Activated CD8-positive, alpha-beta memory T cell treated with anti-CD3 and anti-CD28 coated beads, Interleukin-2, amount 50 U/mL, for 1 hour (primary cell): ENCODE data around the gene PODXL.

Experiments
- DNase-seq: peaks from one replicate; pipeline ENCODE4 v3.0.0-alpha.2; 2020; ENCODE audit errors: extremely low read depth

PODXL gene

GRCh38 chr7:131556053-131556908 lies at the start of gene PODXL:
Gene PODXL, minus strand, starts transcription at chr7:131556628. Its CDS starts 269 bp downstream, at chr7:131556359.
- DNase-seq: no peak

- DNase-seq: no peak
Observed at GRCh38 chr7:131605280-131605878, 49.0 kb upstream of the PODXL start.

GRCh38 chr7:131604841-131605279 lies 48.4 kb upstream of the PODXL start:
- no peak for DNase-seq

DNA sequence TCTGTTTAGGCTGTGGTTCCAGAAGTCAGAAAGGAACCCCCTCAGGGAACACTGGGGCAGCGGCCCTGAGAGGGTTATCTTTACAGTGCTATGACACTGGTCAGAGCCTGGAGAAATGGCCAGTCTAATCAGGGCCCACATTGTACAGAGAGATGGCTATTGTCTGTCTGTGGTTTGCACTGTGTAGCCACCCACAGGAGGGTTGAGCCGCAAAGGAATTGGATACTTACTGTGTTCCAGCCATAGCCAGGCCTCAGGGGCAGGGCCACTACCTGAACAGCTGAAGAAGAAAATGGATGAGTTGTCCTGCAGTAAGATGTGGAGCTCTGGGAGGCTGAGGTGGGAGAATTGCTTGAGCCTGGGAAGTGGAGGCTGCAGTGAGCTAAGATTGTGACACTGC lies 47.5 kb upstream of the PODXL start:
- DNase-seq: no peak

DNA sequence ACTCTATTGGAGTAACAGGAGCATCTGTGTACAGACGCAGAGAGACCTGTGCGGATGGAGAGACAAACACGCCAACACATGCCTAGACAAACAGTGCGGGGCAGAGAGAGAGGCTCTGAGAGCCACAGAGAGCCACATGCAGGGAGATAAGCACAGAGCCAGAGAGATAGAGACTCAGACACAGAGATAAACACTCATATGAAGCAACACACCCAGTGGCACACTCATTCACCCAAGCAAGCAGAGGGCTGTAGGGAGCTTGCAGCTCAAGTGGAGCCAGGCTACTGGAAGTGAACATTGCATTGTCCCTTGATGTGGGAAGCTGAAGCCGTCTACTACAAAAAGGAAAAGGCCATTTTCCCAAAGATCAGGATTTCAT lies 46.6 kb upstream of the PODXL start:
- DNase-seq: no peak

DNA sequence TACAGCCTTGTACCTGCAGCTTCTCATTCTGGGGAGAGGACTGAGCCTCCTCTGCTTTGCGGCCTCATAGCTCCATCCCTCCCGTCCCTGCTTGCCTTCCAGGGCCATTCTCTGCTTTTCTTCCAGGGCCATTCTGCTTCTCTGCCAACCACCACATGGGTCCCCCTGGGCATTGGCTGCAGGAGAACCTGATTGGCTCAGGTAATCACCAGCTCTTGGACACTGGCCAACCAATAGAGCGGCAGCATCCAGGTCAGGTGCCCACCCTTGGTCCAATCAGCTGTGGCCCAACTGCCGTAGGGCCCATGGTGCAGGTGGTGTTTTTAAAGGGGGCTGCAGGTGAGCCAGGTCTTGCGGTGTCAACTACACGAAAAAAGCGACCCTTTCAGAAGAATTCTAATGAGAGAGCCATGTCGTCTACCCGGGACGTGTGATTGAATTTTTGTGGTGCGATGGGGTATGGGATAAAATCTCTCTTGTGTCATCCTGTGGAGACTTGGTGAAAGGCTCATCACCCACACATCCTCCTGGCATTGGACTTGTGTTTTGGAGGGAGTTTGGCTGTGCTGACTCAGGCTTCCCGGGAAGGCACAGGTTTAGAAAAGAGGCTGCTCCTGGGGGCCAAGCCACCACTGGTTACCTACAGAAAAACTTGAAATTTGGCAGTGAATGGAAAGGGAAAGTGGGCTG lies 46.0 kb upstream of the PODXL start:
- DNase-seq: no peak

DNA sequence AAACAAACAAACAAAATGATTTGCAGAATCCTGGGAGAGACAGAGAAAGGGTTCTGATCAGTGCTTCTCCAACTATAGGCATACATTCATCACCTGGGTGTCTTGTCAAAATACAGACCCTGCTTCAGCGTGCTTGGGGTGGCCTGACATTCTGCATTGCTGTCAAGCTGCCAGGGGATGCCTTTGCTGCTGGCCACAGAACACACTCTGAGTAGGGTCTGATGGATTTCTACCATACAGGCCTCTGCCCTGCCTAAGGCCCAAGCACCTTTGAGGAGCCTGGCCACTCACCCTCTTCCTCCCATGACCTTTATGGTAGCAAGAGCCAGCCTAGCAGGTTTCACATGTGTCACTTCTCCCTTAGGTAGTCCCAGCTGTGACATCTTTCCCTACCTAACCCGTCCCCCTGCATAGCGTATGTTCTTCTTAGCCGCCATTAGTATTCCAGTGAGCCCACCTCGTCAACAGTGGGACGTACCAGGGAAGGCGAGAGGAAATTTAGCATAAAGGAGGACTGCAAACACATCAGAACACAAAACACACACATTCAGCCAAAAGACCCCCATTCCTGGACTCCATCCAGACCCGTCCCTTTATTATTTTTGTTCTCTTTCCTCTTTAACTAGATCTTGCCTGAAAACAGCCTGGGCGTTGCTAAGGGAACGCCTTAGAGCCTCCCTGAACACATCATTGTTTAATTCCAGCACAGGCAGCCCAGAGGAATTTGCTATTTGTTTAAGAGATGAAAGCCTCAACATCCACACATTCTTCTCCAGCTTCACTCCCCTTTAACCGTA lies 43.9 kb upstream of the PODXL start:
- no peak for DNase-seq

DNA sequence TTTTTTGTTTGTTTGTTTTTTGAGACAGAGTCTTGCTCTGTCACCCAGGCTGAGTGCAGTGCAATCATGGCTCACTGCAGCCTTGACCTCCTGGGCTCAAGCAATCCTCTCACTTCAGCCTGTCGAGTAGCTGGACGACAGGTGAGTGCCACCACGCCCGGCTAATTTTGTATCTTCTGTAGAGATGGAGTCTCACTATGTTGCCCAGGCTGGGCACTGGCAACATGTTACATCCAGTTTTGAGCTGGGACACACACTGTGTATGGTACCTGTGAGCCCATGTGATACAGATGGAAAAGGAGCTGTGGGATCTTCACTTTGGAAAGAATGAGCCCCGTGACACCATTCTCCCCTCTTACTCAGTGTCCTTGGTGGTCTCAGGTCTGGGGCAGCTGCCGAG lies 40.4 kb upstream of the PODXL start:
- no peak for DNase-seq

DNA sequence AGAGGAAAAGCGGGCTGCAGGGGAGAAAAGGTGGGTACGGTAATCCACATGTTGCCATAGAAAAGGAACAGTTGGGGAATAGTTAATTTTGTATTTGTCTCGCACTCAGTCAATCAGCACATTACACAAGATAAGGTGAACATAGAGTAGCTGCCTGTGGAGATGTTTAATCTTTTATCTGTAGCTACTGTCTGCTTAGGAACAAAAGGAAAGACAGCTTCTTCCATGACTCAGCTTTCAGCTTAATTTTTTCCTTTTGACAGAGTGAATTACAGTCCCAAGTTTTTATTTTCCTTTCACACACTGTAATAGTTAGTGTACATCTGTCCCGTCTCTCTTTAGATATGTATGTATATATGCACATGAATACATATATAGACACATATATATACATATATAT lies 39.3 kb upstream of the PODXL start:
- DNase-seq: no peak

GRCh38 chr7:131591687-131592319 lies 35.4 kb upstream of the PODXL start:
- no peak for DNase-seq

- DNase-seq: no peak
Observed at GRCh38 chr7:131587315-131587923, 31.0 kb upstream of the PODXL start.

GRCh38 chr7:131586759-131587158 lies 30.3 kb upstream of the PODXL start:
- DNase-seq: no peak

- no peak for DNase-seq
Observed at GRCh38 chr7:131586259-131586658, 29.8 kb upstream of the PODXL start.

- no peak for DNase-seq
Observed at GRCh38 chr7:131583430-131583829, 27.0 kb upstream of the PODXL start.

GRCh38 chr7:131581241-131582051 lies 25.0 kb upstream of the PODXL start:
- DNase-seq: no peak

DNA sequence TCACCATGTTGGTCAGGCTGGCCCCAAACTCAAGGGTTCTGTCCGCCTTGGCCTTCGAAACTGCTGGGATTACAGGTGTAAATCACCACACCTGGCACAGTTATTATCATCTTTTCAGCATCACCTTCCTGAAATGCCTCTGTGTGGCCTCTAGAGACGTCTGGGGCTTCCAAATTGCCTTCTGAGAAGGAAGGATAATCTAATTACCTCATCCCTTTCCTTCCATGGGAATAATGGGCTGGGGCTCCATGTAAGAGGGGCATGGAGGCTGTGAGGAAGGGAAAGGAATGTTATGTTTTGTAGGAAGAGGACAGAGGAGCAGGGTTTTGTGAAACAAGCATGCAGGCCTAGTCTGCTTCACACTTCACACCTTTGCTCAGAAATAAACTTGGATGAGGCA lies 22.2 kb upstream of the PODXL start:
- DNase-seq: no peak

DNA sequence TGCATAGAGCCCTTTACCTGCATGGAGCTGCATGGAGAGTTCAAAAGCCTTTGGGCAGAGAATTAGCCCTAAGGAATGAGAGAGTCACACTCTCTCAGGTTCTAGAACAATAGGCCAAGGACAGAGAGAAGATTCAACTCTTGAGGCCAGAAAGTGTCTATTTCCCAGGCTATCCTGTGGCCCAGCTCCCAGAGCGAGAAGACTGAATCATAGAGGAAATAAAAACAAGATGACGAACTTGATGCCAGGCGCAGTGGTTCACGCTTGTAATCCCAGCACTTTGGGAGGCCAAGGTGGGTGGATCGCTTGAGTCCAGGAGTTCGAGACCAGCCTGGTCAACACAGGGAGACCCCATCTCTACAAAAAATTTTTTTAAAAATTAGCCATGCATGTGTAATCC lies 18.3 kb upstream of the PODXL start:
- no peak for DNase-seq

GRCh38 chr7:131570401-131570800 lies 14.0 kb upstream of the PODXL start:
- no peak for DNase-seq

- DNase-seq: no peak
Observed at GRCh38 chr7:131568970-131569369, 12.5 kb upstream of the PODXL start.

GRCh38 chr7:131568510-131568909 lies 12.1 kb upstream of the PODXL start:
- DNase-seq: no peak
